Measurements from ENCODE around the gene ZNF76. TPM values are rescaled to one million over a fixed set of nuclear protein-coding genes. Genes with fewer than 3 reads are reported as not detected.
A peak's percentile ranks its signal among the peaks of the same experiment; 100 is the strongest.

The ZNF76 gene
- total and polyA plus RNA-seq, 12 donors: 17.9 to 67.1 (median 37.8) TPM

DNA sequence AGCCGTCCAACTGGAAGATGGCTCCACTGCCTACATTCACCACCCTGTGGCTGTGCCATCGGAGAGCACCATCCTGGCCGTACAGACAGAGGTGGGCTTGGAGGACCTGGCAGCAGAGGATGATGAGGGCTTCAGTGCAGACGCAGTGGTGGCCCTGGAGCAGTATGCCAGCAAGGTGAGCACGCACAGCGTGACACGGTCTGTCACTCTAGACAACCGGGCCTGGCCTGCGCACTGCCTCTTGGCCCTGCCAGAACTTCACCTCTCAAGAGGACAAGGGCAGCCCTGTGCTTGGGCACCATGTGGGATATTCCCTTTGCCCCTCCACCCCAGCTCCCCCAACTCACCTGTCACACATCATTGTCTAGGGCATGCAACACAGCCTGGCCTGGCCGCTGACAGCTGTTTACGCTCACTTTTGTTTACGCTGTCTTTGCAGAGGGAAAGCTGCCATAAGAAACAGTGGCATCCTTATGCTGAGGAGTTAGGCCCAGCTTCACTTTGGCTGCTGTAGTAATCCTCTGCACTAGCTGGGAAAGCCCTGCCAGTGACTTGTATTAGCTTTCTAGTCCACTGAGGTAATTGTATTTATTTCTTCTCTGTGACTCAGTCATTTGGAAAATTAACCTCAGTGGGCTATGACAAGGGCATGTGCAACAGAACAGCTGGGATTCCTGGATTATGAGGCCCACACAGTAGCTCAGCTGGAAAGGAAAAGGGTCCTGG lies 28.3 kb downstream of the ZNF76 start:
- TF ChIP-seq, protein P1, sequence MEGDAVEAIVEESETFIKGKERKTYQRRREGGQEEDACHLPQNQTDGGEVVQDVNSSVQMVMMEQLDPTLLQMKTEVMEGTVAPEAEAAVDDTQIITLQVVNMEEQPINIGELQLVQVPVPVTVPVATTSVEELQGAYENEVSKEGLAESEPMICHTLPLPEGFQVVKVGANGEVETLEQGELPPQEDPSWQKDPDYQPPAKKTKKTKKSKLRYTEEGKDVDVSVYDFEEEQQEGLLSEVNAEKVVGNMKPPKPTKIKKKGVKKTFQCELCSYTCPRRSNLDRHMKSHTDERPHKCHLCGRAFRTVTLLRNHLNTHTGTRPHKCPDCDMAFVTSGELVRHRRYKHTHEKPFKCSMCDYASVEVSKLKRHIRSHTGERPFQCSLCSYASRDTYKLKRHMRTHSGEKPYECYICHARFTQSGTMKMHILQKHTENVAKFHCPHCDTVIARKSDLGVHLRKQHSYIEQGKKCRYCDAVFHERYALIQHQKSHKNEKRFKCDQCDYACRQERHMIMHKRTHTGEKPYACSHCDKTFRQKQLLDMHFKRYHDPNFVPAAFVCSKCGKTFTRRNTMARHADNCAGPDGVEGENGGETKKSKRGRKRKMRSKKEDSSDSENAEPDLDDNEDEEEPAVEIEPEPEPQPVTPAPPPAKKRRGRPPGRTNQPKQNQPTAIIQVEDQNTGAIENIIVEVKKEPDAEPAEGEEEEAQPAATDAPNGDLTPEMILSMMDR (IDR thresholded peaks at IDR 0.05): no peak
- Histone ChIP-seq H3K36me3 (peaks cover 0 to 100% (median 87%) of the 10 kb centered on the region in 9 donors), H3K9me3 (no peaks in the 10 kb centered on the region), H3K4me3 (no peak overlapping the region), H3K4me1 (peaks cover 0 to 9% (median 0%) of the 10 kb centered on the region in 9 donors), H3K27me3 (no peaks in the 10 kb centered on the region), H3K27ac (no peak overlapping the region)
- DNase-seq: no peak
- peak in 1 of 8 donors; percentile 19 for ATAC-seq
- 90 to 95% methylated on average over 12 of the region's 12 CpGs for WGBS, 2 donors
- intact Hi-C loops (cut with DNase I): no loop called here

DNA sequence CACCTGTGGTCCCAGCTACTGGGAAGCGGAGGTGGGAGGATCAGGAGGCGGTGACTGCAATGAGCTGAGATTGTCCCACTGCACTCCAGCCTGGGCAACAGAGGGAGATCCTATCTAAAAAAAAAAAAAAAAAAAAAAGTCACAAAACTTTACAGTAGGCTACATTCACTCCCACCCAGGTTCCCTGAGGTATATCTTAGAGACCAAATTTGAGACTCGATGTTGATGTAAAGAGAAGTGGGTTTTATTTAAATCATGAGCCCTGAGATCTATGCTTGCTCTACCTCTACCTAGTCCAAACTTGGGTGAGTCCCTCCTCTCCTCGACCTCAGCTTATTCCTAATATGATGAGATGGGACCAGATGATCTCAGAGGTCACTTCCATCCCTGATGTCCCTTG lies 29.3 kb downstream of the ZNF76 start:
- Histone ChIP-seq H3K9me3 (no peaks in the 10 kb centered on the region), H3K27ac (no peak overlapping the region), H3K27me3 (no peaks in the 10 kb centered on the region), H3K4me3 (no peak overlapping the region), H3K36me3 (peaks cover 0 to 100% (median 92%) of the 10 kb centered on the region in 9 donors), H3K4me1 (peaks cover 0 to 8% (median 0%) of the 10 kb centered on the region in 9 donors)
- 73% methylated on average over 4 of the region's 4 CpGs for WGBS, 2 donors
- ATAC-seq: no peak
- DNase-seq: no peak
- intact Hi-C loops (cut with DNase I): no loop called here
- TF ChIP-seq, protein P1 (IDR thresholded peaks at IDR 0.05): no peak

DNA sequence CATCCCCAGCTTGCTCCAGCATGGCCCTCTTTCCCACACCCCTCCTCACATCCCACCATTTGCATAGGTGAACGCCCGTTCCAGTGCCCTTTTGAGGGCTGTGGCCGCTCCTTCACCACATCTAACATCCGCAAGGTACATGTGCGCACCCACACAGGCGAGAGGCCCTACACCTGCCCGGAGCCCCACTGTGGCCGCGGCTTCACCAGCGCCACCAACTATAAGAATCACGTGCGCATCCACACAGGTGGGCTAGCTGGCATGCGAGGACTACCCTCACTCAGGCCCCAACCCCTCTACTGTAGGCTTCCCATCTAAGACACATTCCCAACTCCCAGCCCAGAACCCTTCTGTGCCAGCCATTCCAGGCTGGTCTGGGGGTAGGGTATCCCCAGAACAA lies 32.0 kb downstream of the ZNF76 start:
- TF ChIP-seq, protein P1 (IDR thresholded peaks at IDR 0.05): no peak
- intact Hi-C loops (cut with DNase I): loop anchor here in 1 of 10 donors (5.0 kb wide), 1 partner anchor 36 kb away; no protein-coding TSS in a partner anchor
- no peaks in the 10 kb centered on the region for H3K9me3 ChIP-seq
- DNase-seq: no peak
- no peaks in the 10 kb centered on the region for H3K27me3 ChIP-seq
- H3K4me3 ChIP-seq: no peak overlapping the region
- peaks cover 0 to 99% (median 83%) of the 10 kb centered on the region in 9 donors for H3K36me3 ChIP-seq
- WGBS, 2 donors: 98 to 99% methylated on average over 13 of the region's 13 CpGs
- peaks cover 0 to 15% (median under 1%) of the 10 kb centered on the region in 9 donors for H3K4me1 ChIP-seq
- no peak for ATAC-seq
- no peak overlapping the region for H3K27ac ChIP-seq

DNA sequence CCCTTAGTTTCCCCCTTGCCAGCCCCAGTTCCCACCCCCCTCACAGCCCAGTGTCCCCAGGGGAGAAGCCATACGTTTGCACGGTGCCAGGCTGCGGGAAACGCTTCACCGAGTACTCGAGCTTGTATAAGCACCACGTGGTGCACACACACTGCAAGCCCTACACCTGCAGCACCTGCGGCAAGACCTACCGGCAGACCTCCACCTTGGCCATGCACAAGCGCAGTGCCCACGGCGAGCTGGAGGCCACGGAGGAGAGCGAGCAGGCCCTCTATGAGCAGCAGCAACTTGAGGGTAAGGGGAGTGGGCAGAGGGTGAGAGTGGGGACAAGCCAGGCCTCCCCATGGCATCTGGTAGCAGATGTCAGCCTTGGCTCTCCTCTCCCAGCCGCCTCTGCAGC lies 33.0 kb downstream of the ZNF76 start:
- Histone ChIP-seq H3K27ac (no peak overlapping the region), H3K9me3 (no peaks in the 10 kb centered on the region), H3K27me3 (no peaks in the 10 kb centered on the region), H3K4me1 (peaks cover 4 to 21% (median 11%) of the 10 kb centered on the region in 9 donors), H3K36me3 (peaks cover 0 to 92% (median 75%) of the 10 kb centered on the region in 9 donors), H3K4me3 (no peak overlapping the region)
- WGBS, 2 donors: 77 to 84% methylated on average over 15 of the region's 15 CpGs
- intact Hi-C loops (cut with DNase I): loop anchor here in 1 of 10 donors (5.0 kb wide), 1 partner anchor 35 kb away; no protein-coding TSS in a partner anchor
- no peak for ATAC-seq
- TF ChIP-seq, protein P1 (IDR thresholded peaks at IDR 0.05): no peak
- DNase-seq: no peak
